ENCODE data around the gene TMEM140. TPM values are rescaled to one million over a fixed set of nuclear protein-coding genes. Genes with fewer than 3 reads are reported as not detected.
"Not testable (repeated sequence)": the region's sequence is repeated elsewhere in the genome, so short reads cannot be mapped to it uniquely, and the experiment has no call there.

The TMEM140 gene
- total RNA-seq, 1 experiment from 2014 or later, result 2.2 TPM

GRCh38 chr7:135211946-135212685 lies 64.2 kb downstream of the TMEM140 start:
- H3K9me3 ChIP-seq (replicated peaks); H3K4me1 ChIP-seq (replicated peaks); DNase-seq (ENCODE audit: low read depth in 1 of 2, low spot score in 2 of 2); H3K27me3 ChIP-seq (replicated peaks): not testable (repeated sequence)
- peaks cover 26% of the 10 kb centered on the region for H3K36me3 ChIP-seq
- H3K4me3 ChIP-seq, result peak overlapping the region; percentile 83
- H3K27ac ChIP-seq, result peak overlapping the region; percentile 69

DNA sequence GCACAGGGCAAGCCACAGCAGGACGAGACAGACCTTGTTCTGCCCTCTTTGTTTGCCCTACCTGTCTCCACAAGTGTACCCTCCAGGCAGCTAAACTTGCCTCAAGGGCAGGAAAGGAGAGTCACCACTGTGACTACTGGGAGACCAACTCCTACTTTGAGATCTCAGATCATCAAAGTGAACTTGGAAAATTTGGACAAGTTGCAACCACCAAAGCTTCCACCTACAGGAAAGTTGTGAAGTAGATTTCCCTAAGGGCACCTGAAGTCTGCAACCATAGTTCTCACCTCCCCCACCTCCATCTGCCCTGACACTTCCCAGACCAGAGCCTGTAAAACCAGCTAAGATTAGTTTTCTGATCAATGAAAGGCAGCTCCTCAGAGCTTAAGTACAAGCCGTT lies 66.0 kb downstream of the TMEM140 start:
- Histone ChIP-seq H3K4me1 (replicated peaks) (peaks cover 7% of the 10 kb centered on the region; the same call in 1 of the 2 replicates), H3K27ac (no peak overlapping the region), H3K36me3 (peaks cover 14% of the 10 kb centered on the region), H3K4me3 (no peak overlapping the region), H3K27me3 (replicated peaks) (no peaks in the 10 kb centered on the region), H3K9me3 (replicated peaks) (no peaks in the 10 kb centered on the region)
- no peak for DNase-seq (ENCODE audit: low read depth in 1 of 2, low spot score in 2 of 2)

DNA sequence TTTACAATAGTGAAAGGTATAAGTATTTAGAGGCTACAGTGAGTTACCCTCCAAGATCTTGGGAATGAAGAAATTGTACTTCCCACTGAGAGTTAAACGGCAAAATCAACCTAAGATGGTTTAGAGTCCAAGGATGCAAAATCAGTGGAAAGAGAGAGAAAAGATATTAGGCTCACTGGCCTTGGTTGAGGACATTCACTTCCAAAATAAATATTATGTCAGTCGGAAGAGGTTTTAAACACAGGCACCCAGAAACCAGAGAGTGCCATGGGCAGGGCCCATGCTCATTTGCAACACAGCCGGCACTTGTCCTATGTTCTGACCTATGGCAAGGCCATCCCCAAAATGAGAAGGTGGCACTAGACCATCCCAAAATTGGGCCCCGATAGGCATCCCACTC lies 67.3 kb downstream of the TMEM140 start:
- Histone ChIP-seq H3K36me3 (peaks cover 4% of the 10 kb centered on the region; the same call in 1 of the 2 replicates), H3K27me3 (replicated peaks) (no peaks in the 10 kb centered on the region), H3K9me3 (replicated peaks) (no peaks in the 10 kb centered on the region), H3K27ac (no peak overlapping the region), H3K4me3 (no peak overlapping the region), H3K4me1 (replicated peaks) (peaks cover 5% of the 10 kb centered on the region; the same call in 1 of the 2 replicates)
- no peak for DNase-seq (ENCODE audit: low read depth in 1 of 2, low spot score in 2 of 2)

GRCh38 chr7:135215698-135216097 lies 67.8 kb downstream of the TMEM140 start:
- Histone ChIP-seq H3K27ac (no peak overlapping the region), H3K4me3 (no peak overlapping the region), H3K4me1 (replicated peaks) (peaks cover under 1% of the 10 kb centered on the region; the same call in 1 of the 2 replicates), H3K27me3 (replicated peaks) (no peaks in the 10 kb centered on the region), H3K36me3 (peaks cover 4% of the 10 kb centered on the region; the same call in 1 of the 2 replicates), H3K9me3 (replicated peaks) (no peaks in the 10 kb centered on the region)
- DNase-seq (ENCODE audit: low read depth in 1 of 2, low spot score in 2 of 2), result no peak

Other genes starting within 250 kb of the TMEM140 start
- gene AGBL3, start 161.6 kb upstream of the TMEM140 start, total RNA-seq (2014; rRNA removed; shearing (Covaris generic)), result 0.03 and 0.37 TPM in 2 replicates
- 67.1 and 81.6 TPM in 2 replicates for gene CYREN, start 22.6 kb downstream of the TMEM140 start, total RNA-seq (2014; rRNA removed; shearing (Covaris generic))
- gene WDR91, start 63.5 kb downstream of the TMEM140 start, total RNA-seq (2014; rRNA removed; shearing (Covaris generic)), result 6.3 and 11.0 TPM in 2 replicates
- gene STRA8, start 85.8 kb downstream of the TMEM140 start, total RNA-seq (2014; rRNA removed; shearing (Covaris generic)), result not detected in 2 replicates